K562 (cell line): ENCODE measurements around the gene KIF17. TPM values are rescaled to one million over a fixed set of nuclear protein-coding genes. Genes with fewer than 3 reads are reported as not detected.

Experiments
- ATAC-seq: fragments of 200-7000 bp; cut with Tn5 transposase; 3 replicates; pipeline ENCODE4 v1.9.1; 2020; ENCODE audit warnings: moderate library complexity
- BruUV-seq: library from RNA; stranded (reverse); fragments of 400-500 nt; replicated peaks from 2 replicates; lab custom pipeline; 2021; lab: Mats Ljungman, UMichigan
- CTCF ChIA-PET: fragments of 300-600 bp; formaldehyde crosslinking; extraction: SDS; loops from one replicate; lab custom pipeline; 2021; ENCODE audit warnings: low intra/inter-chr PET ratio; lab: Yijun Ruan, JAX
- POLR2A ChIA-PET: fragments of 300-600, 350-650 bp; sonication (Branson Sonifier 250); formaldehyde crosslinking; extraction: SDS; loops from one replicate; lab custom pipeline; 2021; ENCODE audit warnings: antibody characterized with exemption, inconsistent platforms; lab: Yijun Ruan, JAX
- DNase-seq, 4 experiments: peaks; one replicate each; pipeline versions ENCODE4 v3.0.0 to v3.0.0-alpha.2; 2011 to 2018; ENCODE audit warnings: low spot score in 3 of 4, mixed read lengths in 3 of 4; ENCODE audit errors: extremely low read depth in 1 of 4
- FAIRE-seq: peaks from 2 replicates; lab custom pipeline; 2011; peaks lifted over from hg19 to GRCh38; lab: Jason Lieb, UNC
- H2AFZ ChIP-seq: 2 replicates; pipeline ENCODE4 v1.6.0; 2011; ENCODE audit warnings: low read depth, low read length, control low read depth, inconsistent platforms
- H3K27ac ChIP-seq: fragments of 200-600 bp; 3 replicates; pipeline ENCODE4 v1.8.0; 2011; ENCODE audit warnings: low read depth, mild to moderate bottlenecking, control low read depth, inconsistent platforms, low read length, moderate library complexity, mixed read lengths; ENCODE audit errors: extremely low read depth
- H3K27me3 ChIP-seq, 2 experiments: fragments of 300-600 bp in 1 of 2; 2 replicates in 1 of 2; 3 replicates in 1 of 2; pipeline versions ENCODE4 v1.6.0 to v1.8.0; 2011; ENCODE audit warnings: inconsistent platforms in 2 of 2, low read length in 2 of 2, mild to moderate bottlenecking in 1 of 2, mixed read lengths in 1 of 2, moderate library complexity in 1 of 2; ENCODE audit not compliant: control insufficient read depth in 2 of 2, insufficient read depth in 2 of 2
- H3K36me3 ChIP-seq: fragments of 300-600 bp; 3 replicates; pipeline ENCODE4 v1.8.0; 2011; ENCODE audit warnings: mild to moderate bottlenecking, low read length, inconsistent platforms; ENCODE audit not compliant: control insufficient read depth, insufficient read depth
- H3K4me1 ChIP-seq, 2 experiments: fragments of 200-600 bp in 1 of 2; replicated peaks in 1 of 2; 2 replicates in 1 of 2; 3 replicates in 1 of 2; pipeline versions ENCODE4 v1.5.1 to v1.8.0; 2011; ENCODE audit warnings: inconsistent platforms in 2 of 2, low read length in 2 of 2, mild to moderate bottlenecking in 1 of 2, mixed read lengths in 1 of 2, moderate library complexity in 1 of 2; ENCODE audit not compliant: control insufficient read depth in 2 of 2, insufficient read depth in 2 of 2
- H3K4me2 ChIP-seq: 2 replicates; pipeline ENCODE4 v1.6.1; 2011; ENCODE audit warnings: low read length, control low read depth, inconsistent platforms, mixed read lengths; ENCODE audit not compliant: insufficient read depth
- H3K4me3 ChIP-seq: fragments of 200-600 bp; sonication (generic), shearing (Covaris generic); 2 replicates; pipeline ENCODE4 v1.5.1; 2016; ENCODE audit warnings: control low read depth, inconsistent platforms
- H3K79me2 ChIP-seq: fragments of 200-600 bp; 3 replicates; pipeline ENCODE4 v1.8.0; 2011; ENCODE audit warnings: low read length, inconsistent platforms; ENCODE audit not compliant: control insufficient read depth, insufficient read depth
- H3K9ac ChIP-seq, 2 experiments: 2 replicates each; pipeline versions ENCODE4 v1.6.0 to v1.6.1; 2011; ENCODE audit warnings: low read depth in 2 of 2, low read length in 2 of 2, control low read depth in 1 of 2, inconsistent platforms in 1 of 2, mild to moderate bottlenecking in 1 of 2, mixed read lengths in 1 of 2; ENCODE audit not compliant: insufficient read depth in 1 of 2
- H3K9me1 ChIP-seq: one replicate; pipeline ENCODE4 v1.6.0; 2011; ENCODE audit warnings: inconsistent platforms, mild to moderate bottlenecking, low read length, moderate library complexity; ENCODE audit not compliant: control insufficient read depth, insufficient read depth
- H3K9me3 ChIP-seq: replicated peaks from 2 replicates; pipeline ENCODE4 v1.5.1; 2011; ENCODE audit warnings: low read depth, low read length, inconsistent platforms; ENCODE audit not compliant: control insufficient read depth, insufficient read depth
- H4K20me1 ChIP-seq: replicated peaks from 2 replicates; pipeline ENCODE4 v1.6.1; 2011; ENCODE audit warnings: low read length, inconsistent platforms, mixed read lengths; ENCODE audit not compliant: control insufficient read depth, insufficient read depth
- NR2C1 ChIP-seq, 2 experiments: fragments of 450-650 bp; IDR thresholded peaks; 2 replicates each; pipeline ENCODE4 v1.6.1; 2017; ENCODE audit warnings: mild to moderate bottlenecking in 2 of 2, antibody characterized with exemption in 1 of 2, inconsistent platforms in 1 of 2, missing compliant biosample characterization in 1 of 2, missing genetic modification characterization in 1 of 2
- WGBS: fragments of 100-300 bp; shearing (Covaris generic); methylation state at CpG from one replicate; pipeline ENCODE4 v1.1.6; 2016; ENCODE audit warnings: low coverage, mixed read lengths; ENCODE audit not compliant: insufficient coverage; ENCODE audit errors: missing lambda C conversion rate; 5-methylcytosine and 5-hydroxymethylcytosine counted together
- in situ Hi-C: fragments of 300-500 bp; cut with MboI; formaldehyde crosslinking; loops from 4 replicates; pipeline ENCODE4 v1.15.0; 2018; ENCODE audit warnings: inconsistent platforms, mixed read lengths
- intact Hi-C: fragments of 100-400 bp; cut with micrococcal nuclease; formaldehyde crosslinking; loops from 2 replicates; pipeline ENCODE4 v1.14.2; 2022
- polyA plus RNA-seq, 8 experiments: library from polyadenylated mRNA; depleted of rRNA in 4 of 8; stranded (reverse) in 5 of 8; unstranded in 3 of 8; fragments of >200 nt; fragmentation: Nextera tagmentation in 2 of 8; fragmentation: Illumina TruSeq in 1 of 8; extraction: Ambion mirVana in 2 of 8; extraction: Trizol in 1 of 8; gene quantifications; 2 replicates each; pipeline versions ENCODE4 v1.2.1 to v1.2.3, GENCODE V29; 2011 to 2014; ENCODE audit warnings: inconsistent platforms in 1 of 8, missing spikeins in 1 of 8
- total RNA-seq, 7 experiments: library from RNA; depleted of rRNA in 6 of 7; stranded (reverse); fragments of >200 nt in 6 of 7; fragmentation: Illumina TruSeq in 2 of 7; extraction: Trizol in 2 of 7; gene quantifications; 2 replicates each; pipeline versions ENCODE4 v1.2.1 to v1.2.3, GENCODE V29; 2011 to 2021; ENCODE audit warnings: low replicate concordance in 1 of 7
- TF ChIP-seq, protein P1 (sequence below): sonication (generic); formaldehyde crosslinking; IDR thresholded peaks from 2 replicates; pipeline ENCODE4 v1.8.0; 2022; ENCODE audit warnings: mild to moderate bottlenecking, missing genetic modification reagents

The KIF17 gene
- total and polyA plus RNA-seq, 9 of the 15 experiments (the other 6 are each of a cell fraction or from before 2014, with no cell fraction given): 0.04 to 0.47 (median 0.18) TPM; not detected in 5

DNA sequence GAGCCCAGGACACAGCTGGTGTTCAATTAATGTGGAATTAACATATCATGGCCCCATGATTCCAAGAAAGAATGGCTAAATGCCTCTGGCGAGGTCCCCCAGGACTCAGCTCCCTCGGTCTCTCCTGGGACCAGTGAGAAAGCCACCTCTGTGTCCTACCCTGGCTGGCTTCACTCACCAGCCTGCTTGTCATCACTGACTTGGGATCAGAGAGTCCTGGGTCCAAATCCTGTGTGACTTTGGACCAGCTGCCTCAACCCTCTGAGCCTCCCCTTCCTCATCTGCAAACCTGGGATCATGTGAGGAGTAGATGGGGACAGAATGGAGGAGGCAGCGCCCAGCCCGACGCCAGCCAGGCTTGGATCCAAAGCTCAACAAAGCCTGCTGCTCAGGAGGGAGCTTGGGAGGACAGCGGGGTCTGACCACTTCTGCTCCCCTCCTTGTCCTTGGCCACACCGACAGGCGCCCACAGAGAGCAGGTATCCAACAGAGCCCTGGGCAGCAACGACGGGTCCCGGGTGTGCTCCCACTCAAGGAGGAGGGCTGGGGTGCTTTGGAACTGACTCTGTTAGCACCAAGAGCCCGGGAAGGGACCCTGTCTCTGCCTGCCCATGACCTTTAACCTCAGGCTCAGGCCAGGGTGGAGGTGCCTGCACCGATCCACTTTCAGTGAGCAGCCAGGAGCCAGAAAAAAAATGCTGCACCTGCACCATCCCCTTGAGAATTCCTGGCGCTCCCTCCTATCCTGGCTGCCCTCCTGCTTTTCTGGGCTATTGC, 11.5 kb upstream of the KIF17 start:
- Histone ChIP-seq H3K27ac (no peak overlapping the region), H3K4me1 (peaks cover 12 to 58% of the 10 kb centered on the region in 2 experiments), H3K36me3 (no peaks in the 10 kb centered on the region), H2AFZ (no peak overlapping the region), H3K4me3 (no peak overlapping the region), H3K9ac (no peak overlapping the region), H4K20me1 (peaks cover 6% of the 10 kb centered on the region; the same call in 1 of the 2 replicates), H3K9me3 (no peaks in the 10 kb centered on the region; the same call in 1 of the 2 replicates), H3K9me1 (peaks cover 8% of the 10 kb centered on the region), H3K4me2 (no peak overlapping the region), H3K27me3 (peaks cover 0 to 56% of the 10 kb centered on the region in 2 experiments; a peak in 4 of 5 replicates), H3K79me2 (no peaks in the 10 kb centered on the region)
- WGBS: 8% methylated on average over 14 of the region's 14 CpGs
- TF ChIP-seq NR2C1 (IDR thresholded peaks at IDR 0.05) (no peak; the same call in none of the 2 replicates), NR2C1 (tag; IDR thresholded peaks at IDR 0.05) (peak; percentile 71)
- TF ChIP-seq, protein P1, sequence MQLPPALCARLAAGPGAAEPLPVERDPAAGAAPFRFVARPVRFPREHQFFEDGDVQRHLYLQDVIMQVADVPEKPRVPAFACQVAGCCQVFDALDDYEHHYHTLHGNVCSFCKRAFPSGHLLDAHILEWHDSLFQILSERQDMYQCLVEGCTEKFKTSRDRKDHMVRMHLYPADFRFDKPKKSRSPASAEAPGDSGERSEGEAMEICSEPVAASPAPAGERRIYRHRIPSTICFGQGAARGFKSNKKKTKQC (CRISPR knock-in tag): no peak
- ATAC-seq (no peak), FAIRE-seq (no peak), DNase-seq (no peak)
- ChIA-PET POLR2A (interaction anchor here (2.1 kb wide), 1 partner anchor 11 kb away, joined by 9 read pairs; the partner anchor contains the start of gene KIF17), CTCF (no interaction called here)
- intact Hi-C loops (no loop called here), in situ Hi-C loops (no loop called here)
- BruUV-seq: no TSS peak
